Mammary epithelial cell (primary cell): ENCODE data around the gene ID2.

ENCODE experiments used
- EZH2 ChIP-seq: IDR thresholded peaks from 2 replicates; pipeline ENCODE4 v1.6.1; 2012; ENCODE audit warnings: low read length, inconsistent platforms, borderline replicate concordance
- TF ChIP-seq, protein P1 (sequence below), 2 donors: IDR thresholded peaks in 1 of 2; conservative IDR thresholded peaks in 1 of 2; 2 replicates each; pipeline ENCODE4 v1.5.1; 2011 to 2012; ENCODE audit warnings: inconsistent platforms in 2 of 2, low read length in 2 of 2, mild to moderate bottlenecking in 2 of 2, control low read depth in 1 of 2, low read depth in 1 of 2; ENCODE audit not compliant: insufficient read depth in 1 of 2; ENCODE audit errors: extremely low read depth in 1 of 2

DNA sequence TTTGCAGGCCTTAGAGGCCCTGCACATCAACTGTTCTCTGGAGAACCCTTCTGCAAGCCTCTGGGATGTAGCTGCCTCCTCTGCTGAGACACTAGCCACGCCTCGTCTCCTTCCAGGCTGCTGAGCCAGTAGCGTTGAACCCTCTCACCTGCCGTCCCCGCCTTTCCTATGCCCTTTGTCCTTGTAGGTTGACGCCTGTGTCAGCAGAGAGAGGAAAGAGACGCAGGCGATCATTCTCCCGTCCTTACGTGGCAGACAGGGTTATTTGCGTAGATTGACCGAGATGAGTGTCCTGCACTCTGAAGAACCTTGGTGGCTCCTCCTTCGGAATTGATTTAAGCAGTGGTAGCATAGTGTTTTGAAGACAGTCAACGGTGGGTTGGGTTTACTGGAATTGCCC, 27.8 kb downstream of the ID2 start:
- TF ChIP-seq, protein P1, sequence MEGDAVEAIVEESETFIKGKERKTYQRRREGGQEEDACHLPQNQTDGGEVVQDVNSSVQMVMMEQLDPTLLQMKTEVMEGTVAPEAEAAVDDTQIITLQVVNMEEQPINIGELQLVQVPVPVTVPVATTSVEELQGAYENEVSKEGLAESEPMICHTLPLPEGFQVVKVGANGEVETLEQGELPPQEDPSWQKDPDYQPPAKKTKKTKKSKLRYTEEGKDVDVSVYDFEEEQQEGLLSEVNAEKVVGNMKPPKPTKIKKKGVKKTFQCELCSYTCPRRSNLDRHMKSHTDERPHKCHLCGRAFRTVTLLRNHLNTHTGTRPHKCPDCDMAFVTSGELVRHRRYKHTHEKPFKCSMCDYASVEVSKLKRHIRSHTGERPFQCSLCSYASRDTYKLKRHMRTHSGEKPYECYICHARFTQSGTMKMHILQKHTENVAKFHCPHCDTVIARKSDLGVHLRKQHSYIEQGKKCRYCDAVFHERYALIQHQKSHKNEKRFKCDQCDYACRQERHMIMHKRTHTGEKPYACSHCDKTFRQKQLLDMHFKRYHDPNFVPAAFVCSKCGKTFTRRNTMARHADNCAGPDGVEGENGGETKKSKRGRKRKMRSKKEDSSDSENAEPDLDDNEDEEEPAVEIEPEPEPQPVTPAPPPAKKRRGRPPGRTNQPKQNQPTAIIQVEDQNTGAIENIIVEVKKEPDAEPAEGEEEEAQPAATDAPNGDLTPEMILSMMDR (conservative IDR thresholded peaks at IDR 0.05 in 1 of 2, IDR thresholded peaks at IDR 0.05 in 1 of 2; ENCODE audit: extremely low read depth in 1 of 2, insufficient read depth in 1 of 2, low read depth in 1 of 2, low read length in 2 of 2) = no peak
- TF ChIP-seq EZH2 = no peak
